SK-N-MC (cell line): ENCODE measurements around the gene DAB2IP.

Experiments
- DNase-seq: peaks from one replicate; pipeline ENCODE4 v3.0.0-alpha.2; 2011; ENCODE audit warnings: low read depth, low spot score
- H3K27ac ChIP-seq: fragments of 200-600 bp; sonication (generic); 2 replicates; pipeline ENCODE4 v1.5.1; 2016; ENCODE audit warnings: mixed run types
- H3K36me3 ChIP-seq: fragments of 200-600 bp; sonication (generic); 2 replicates; pipeline ENCODE4 v1.6.1; 2017; ENCODE audit warnings: antibody characterized with exemption, low read length, mixed read lengths; ENCODE audit not compliant: insufficient read depth
- H3K4me3 ChIP-seq: fragments of 200-600 bp; sonication (generic); 2 replicates; pipeline ENCODE4 v1.5.1; 2016
- H3K9ac ChIP-seq: fragments of 200-600 bp; sonication (generic); 2 replicates; pipeline ENCODE4 v1.8.0; 2017; ENCODE audit warnings: mixed run types, mixed read lengths; ENCODE audit not compliant: insufficient read length
- H3K9me3 ChIP-seq: fragments of 200-600 bp; sonication (generic); 2 replicates; pipeline ENCODE4 v1.6.1; 2017; ENCODE audit warnings: low read depth, mild to moderate bottlenecking, antibody characterized with exemption, low read length, moderate library complexity, mixed read lengths
- EZH2 ChIP-seq: fragments of 200-600 bp; sonication (generic); IDR thresholded peaks from one replicate; pipeline ENCODE4 v1.6.1; 2017; ENCODE audit warnings: antibody characterized with exemption
- FOXP2 ChIP-seq: optimal IDR thresholded peaks from 2 replicates; pipeline ENCODE3; 2011; ENCODE audit warnings: mild to moderate bottlenecking, moderate library complexity; ENCODE audit not compliant: insufficient read depth; ENCODE audit errors: extremely low read length, control extremely low read depth
- POLR2AphosphoS5 ChIP-seq: IDR thresholded peaks from 2 replicates; pipeline ENCODE4 v1.6.1; 2012; ENCODE audit warnings: mild to moderate bottlenecking, low read depth, low read length, borderline replicate concordance

Gene DAB2IP

GRCh38 chr9:121825031-121825691 is 173.7 kb downstream of the DAB2IP start:
- DNase-seq: no peak
- no peak for TF ChIP-seq POLR2AphosphoS5
- TF ChIP-seq FOXP2: no peak
- H3K4me3 ChIP-seq: no peak overlapping the region
- no peak overlapping the region for H3K27ac ChIP-seq
- no peaks in the 10 kb centered on the region for H3K9me3 ChIP-seq
- H3K36me3 ChIP-seq: no peaks in the 10 kb centered on the region
- no peak overlapping the region for H3K9ac ChIP-seq

GRCh38 chr9:121826711-121827110 is 175.3 kb downstream of the DAB2IP start:
- Histone ChIP-seq H3K4me3 (no peak overlapping the region), H3K36me3 (no peaks in the 10 kb centered on the region), H3K27ac (no peak overlapping the region), H3K9ac (no peak overlapping the region), H3K9me3 (no peaks in the 10 kb centered on the region)
- TF ChIP-seq FOXP2 (no peak), EZH2 (no peak), POLR2AphosphoS5 (no peak)
- no peak for DNase-seq

GRCh38 chr9:121827251-121827967 is 176.0 kb downstream of the DAB2IP start:
- Histone ChIP-seq H3K9ac (no peak overlapping the region), H3K4me3 (no peak overlapping the region), H3K27ac (no peak overlapping the region), H3K9me3 (no peaks in the 10 kb centered on the region), H3K36me3 (no peaks in the 10 kb centered on the region)
- DNase-seq: no peak
- TF ChIP-seq EZH2 (no peak), FOXP2 (no peak), POLR2AphosphoS5 (no peak)

GRCh38 chr9:121830441-121831140 is 179.2 kb downstream of the DAB2IP start:
- no peak for TF ChIP-seq EZH2
- no peak for TF ChIP-seq FOXP2
- no peak for TF ChIP-seq POLR2AphosphoS5
- no peak overlapping the region for H3K27ac ChIP-seq
- H3K9ac ChIP-seq: no peak overlapping the region
- no peak for DNase-seq
- no peaks in the 10 kb centered on the region for H3K36me3 ChIP-seq
- no peak overlapping the region for H3K4me3 ChIP-seq
- H3K9me3 ChIP-seq: no peaks in the 10 kb centered on the region

- no peak overlapping the region for H3K4me3 ChIP-seq
- no peak overlapping the region for H3K27ac ChIP-seq
- TF ChIP-seq FOXP2 (no peak), POLR2AphosphoS5 (no peak), EZH2 (no peak)
- DNase-seq: no peak
- H3K9me3 ChIP-seq: no peaks in the 10 kb centered on the region
- no peak overlapping the region for H3K9ac ChIP-seq
- no peaks in the 10 kb centered on the region for H3K36me3 ChIP-seq
Measured at GRCh38 chr9:121831869-121832268, 180.4 kb downstream of the DAB2IP start.

- no peak overlapping the region for H3K27ac ChIP-seq
- no peak overlapping the region for H3K9ac ChIP-seq
- H3K9me3 ChIP-seq: no peaks in the 10 kb centered on the region
- H3K36me3 ChIP-seq: no peaks in the 10 kb centered on the region
- no peak for DNase-seq
- H3K4me3 ChIP-seq: no peak overlapping the region
- no peak for TF ChIP-seq EZH2
- no peak for TF ChIP-seq FOXP2
- TF ChIP-seq POLR2AphosphoS5: no peak
Measured at GRCh38 chr9:121833061-121833460, 181.6 kb downstream of the DAB2IP start.
